DMS153 treated with DMSO at 0.1 percent for 48 hours (cell line): ENCODE results near the gene PLEKHM3.
"Not testable (repeated sequence)": the region's sequence is repeated elsewhere in the genome, so short reads cannot be mapped to it uniquely, and the experiment has no call there.

Experiments used
- DNase-seq: peaks from one replicate; lab custom pipeline; 2025; ENCODE audit not compliant: unreplicated experiment; lab: John Stamatoyannopoulos, UW

The PLEKHM3 gene

GRCh38 chr2:207926133-207926988 is 99.0 kb downstream of the PLEKHM3 start:
- no peak for DNase-seq

- no peak for DNase-seq
Measured at GRCh38 chr2:207925601-207926000, 99.7 kb downstream of the PLEKHM3 start.

DNA sequence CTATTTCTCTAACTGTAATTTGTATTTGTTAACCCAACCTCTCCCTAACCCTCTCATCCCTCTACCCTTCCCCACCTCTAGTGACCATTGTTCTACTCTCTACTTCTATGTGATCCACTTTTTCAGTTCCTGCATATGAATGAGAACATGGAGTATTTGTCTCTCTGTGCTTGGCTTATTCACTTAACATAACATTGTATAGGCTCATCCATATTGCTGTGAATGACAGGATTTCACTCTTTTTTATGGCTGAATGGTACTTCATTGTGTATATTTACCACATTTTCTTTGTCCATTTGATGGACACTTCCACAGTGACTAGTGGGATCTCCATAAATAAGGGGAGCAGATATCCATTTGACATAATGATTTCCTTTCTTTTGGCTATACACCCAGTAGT is 103.7 kb downstream of the PLEKHM3 start:
- DNase-seq: no peak

DNA sequence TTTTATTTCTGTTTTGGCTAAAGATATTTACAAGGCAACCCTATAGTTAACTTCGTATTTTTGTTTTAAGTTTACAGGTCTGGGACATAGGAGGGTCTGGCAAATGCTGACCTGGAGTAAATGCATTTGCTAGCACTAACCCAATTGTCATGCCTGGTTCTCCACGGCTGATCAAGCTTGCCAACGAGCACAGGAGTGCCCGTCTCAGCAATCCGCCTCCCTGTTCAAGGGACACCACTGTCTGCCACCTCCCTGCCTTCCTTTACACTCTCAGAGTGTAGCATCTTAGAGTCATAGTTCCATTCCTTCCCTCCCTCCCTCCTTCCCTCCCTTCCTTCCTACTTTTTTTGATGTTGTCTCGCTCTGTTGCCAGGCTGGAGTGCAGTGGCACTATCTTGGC is 104.6 kb downstream of the PLEKHM3 start:
- DNase-seq: no peak

GRCh38 chr2:207920321-207920720 is 105.0 kb downstream of the PLEKHM3 start:
- DNase-seq: no peak

- DNase-seq: no peak
Measured at GRCh38 chr2:207919164-207919919, 106.0 kb downstream of the PLEKHM3 start.

GRCh38 chr2:207914716-207915115 is 110.6 kb downstream of the PLEKHM3 start:
- no peak for DNase-seq

DNA sequence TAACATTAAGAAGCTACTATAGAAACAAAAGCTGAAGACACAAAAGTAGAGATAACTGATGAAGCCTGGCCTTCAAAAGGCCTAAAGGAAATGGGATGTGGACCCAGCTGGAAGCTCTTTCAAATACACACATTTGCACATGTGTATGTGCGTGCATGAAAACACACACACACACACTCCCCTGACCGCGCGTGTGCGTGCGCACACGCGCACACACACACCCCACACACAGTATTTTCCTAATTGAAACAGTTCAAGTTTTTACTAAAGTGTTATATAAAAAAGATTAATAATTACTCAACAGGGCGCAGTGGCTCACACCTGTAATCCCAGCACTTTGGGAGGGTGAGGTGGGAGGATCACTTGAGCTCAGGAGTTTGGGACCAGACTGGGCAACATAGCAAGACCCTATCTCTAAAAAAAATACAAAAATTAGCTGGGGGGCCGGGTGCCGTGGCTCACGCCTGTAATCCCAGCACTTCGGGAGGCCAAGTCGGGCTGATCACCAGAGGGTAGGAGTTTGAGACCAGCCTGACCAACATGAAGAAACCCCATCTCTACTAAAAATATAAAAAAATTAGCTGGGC is 111.5 kb downstream of the PLEKHM3 start:
- DNase-seq: no peak

GRCh38 chr2:207911856-207912255 is 113.5 kb downstream of the PLEKHM3 start:
- no peak for DNase-seq

- DNase-seq: no peak
Measured at GRCh38 chr2:207911215-207911614, 114.1 kb downstream of the PLEKHM3 start.

DNA sequence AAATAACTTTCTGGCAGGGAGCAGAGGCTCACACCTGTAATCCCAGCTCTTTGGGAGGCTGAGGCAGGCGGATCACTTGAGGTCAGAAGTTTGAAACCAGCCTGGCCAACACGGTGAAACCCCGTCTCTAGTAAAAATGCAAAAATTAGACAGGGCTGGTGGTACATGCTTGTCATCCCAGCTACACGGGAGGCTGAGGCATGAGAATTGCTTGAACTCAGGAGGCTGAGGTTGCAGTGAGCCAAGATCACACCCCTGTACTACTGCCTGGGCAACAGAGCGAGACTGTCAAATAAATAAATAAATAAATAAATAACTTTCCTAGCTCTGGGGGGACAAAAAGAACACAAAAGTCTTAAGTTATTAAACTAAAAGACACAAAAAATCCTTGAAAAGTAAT is 118.8 kb downstream of the PLEKHM3 start:
- DNase-seq: not testable (repeated sequence)

GRCh38 chr2:207905546-207905945 is 119.8 kb downstream of the PLEKHM3 start:
- DNase-seq: no peak

DNA sequence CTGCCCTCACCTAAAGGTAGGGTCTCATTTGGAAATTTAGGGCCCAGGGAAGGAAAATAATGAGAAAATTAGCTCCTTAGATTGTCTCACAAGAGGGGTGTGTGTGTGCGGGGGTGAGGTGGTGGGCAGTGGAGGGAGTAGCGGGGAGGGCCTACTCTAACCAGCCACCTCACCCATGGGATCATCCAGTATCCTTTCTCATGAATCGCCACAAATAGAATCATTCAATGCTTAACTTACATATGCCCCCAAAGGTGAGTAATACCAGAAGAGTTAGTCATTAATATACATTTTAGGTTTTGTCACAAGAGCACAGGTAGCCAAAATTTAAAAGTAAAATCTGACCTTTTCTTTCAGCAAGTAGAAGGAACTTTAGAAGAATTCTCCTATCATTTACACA is 122.1 kb downstream of the PLEKHM3 start:
- no peak for DNase-seq

DNA sequence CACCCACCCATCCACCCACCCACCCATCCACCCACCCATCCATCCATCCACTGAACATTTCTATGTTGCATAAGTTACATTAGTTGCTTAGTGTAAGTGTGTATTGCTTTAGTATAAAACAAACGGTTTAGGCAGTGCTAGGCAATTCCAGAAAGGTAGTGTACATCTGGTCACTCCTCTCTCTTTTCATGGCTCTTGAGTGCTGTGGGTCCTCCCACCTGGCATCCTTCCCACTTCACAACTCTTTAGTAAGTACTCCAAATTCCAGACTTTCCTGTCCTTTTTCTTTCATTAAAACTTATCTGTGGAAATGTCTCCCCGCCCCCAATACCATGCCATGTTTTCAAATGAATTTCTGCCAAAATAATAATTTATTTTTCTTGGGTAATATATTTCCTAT is 122.5 kb downstream of the PLEKHM3 start:
- no peak for DNase-seq

DNA sequence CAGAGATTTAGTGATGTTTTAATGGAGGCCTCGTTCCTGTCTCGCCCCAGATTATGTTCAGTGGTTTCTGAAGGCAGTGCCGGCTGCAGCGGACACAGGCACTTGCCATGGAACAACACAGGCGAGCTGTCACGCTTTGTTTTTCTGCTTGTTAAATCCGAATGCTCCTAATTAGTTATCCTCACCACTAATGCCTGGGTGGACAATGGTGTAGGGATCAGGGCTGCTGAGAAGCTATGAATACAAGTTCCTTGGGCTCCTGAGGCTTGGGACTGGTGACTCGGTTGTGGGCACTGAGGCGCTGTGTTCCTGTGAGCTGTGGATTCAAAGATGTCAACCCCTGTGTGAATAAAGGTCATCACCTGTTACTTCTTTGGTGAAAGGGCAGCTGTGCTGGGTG is 123.5 kb downstream of the PLEKHM3 start:
- DNase-seq: no peak

- no peak for DNase-seq
Measured at GRCh38 chr2:207901401-207901800, 123.9 kb downstream of the PLEKHM3 start.

DNA sequence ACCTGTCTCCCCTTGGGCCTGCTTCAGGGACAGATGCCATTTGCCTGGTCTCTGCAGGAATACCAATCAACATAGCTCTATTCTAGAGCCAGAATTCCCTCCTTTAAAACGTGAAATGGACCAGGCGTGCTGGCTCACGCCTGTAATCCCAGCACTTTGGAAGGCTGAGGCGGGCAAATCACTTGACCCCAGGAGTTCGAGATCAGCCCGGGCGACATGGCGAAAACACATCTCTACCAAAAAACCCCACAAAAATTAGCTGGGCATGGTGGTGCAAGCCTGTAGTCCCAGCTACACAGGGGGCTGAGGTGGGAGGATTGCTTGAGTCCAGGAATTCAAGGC is 127.0 kb downstream of the PLEKHM3 start:
- no peak for DNase-seq

- DNase-seq: no peak
Measured at GRCh38 chr2:207897541-207898353, 127.6 kb downstream of the PLEKHM3 start.

- peak; percentile 27 for DNase-seq
Measured at GRCh38 chr2:207896525-207897285, 128.6 kb downstream of the PLEKHM3 start.

DNA sequence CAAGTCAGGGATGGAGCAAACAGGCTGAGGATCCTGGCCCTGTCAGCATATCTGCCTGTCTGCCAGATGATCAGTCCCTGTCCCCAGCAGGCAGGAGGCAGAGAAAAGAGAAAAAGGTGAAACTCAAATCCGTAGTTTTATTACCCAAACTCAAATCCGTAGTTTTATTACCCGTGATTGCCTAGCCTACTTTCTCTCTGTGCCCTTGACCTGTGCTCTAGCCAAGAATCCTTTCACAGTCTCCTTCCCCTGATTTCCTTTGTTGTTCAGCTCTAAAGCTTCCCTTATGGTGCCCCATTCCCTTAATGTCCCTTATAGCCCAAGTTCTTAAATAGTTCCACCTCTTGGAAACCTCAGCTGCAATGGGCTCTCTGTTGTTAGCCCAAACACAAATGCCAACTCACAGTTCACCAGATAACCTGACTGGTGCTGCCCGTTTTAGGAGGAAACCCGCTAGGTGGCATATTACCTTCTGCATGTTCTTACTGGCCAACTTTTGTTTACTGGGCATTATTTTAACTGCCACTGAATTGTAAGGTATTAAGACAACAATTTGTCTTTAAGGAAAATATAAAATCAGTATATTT is 130.0 kb downstream of the PLEKHM3 start:
- no peak for DNase-seq
